Stimulated activated CD4-positive, alpha-beta T cell treated with anti-CD3 and anti-CD28 coated beads, Interleukin-1b, Interleukin-23, amount 100 ng/mL, for 48 hours (primary cell): ENCODE measurements around the gene SOX15.
A peak's percentile ranks its signal among the peaks of the same experiment; 100 is the strongest.
"Not testable (repeated sequence)": the region's sequence is repeated elsewhere in the genome, so short reads cannot be mapped to it uniquely, and the experiment has no call there.

Experiments
- DNase-seq: peaks from one replicate; pipeline ENCODE4 v3.0.0-alpha.2; 2020

Gene SOX15

GRCh38 chr17:7589891-7590691 is at the start of gene SOX15:
TSS of gene SOX15 (minus strand) at chr17:7590094. CDS start at chr17:7589676, 418 bp downstream.
- no peak for DNase-seq

DNA sequence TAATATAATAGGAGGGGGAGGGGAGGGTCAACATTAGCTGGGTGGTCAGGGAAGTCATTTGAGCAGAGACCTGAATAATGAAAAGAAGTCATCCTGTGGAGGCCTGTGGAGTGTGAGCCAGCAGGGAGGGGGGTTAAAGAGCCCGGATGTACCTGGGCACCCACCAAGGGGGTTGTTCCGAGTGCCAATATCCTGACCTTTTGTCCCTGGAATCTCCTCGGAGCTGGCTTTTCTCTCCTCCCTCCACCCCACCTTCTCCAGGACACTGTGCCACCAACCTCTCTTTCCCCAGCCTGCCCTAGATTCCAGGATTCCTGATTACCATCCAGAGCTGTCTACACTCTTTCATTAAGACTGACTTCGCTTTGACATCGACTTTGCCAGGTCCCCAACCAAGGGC is 46.3 kb upstream of the SOX15 start:
- no peak for DNase-seq

DNA sequence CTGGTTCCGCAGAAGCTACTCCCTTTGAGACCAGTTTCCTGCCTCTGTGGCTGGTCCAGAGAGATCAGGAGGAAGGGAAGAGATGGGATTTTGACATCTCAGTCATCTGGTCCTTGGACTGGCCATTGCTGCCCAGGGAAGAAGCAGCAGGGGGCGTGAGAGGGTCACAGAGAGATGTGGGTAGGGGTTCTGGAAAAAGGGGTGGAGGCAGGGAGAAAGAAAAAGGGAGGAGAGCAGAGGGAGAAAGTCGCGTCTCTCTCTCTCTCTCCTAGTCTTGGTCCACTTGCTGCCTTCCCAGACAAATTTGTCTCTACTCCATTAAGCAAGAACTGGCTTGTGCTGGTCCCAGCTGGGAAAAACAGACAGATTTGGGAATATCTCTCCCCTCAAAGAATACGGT is 44.5 kb upstream of the SOX15 start:
- DNase-seq = no peak

DNA sequence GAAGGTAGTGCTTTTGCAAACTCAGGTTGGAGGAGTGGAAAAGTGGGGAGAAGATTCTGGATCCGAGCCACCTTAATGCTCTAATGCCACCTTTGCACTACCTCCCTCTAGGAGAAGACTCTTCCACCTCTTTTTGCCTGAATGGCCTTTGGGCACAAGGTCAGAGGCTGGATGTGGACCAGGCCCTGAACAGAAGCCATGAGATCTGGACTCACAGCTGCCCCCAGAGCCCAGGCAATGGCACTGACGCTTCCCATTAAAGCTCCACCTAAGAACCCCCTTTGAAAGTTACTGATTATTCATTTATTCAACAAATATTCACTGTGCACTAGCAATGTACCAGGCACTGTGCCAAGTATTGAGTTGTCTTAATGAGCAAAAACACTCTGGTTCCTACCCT is 43.2 kb upstream of the SOX15 start:
- no peak for DNase-seq

DNA sequence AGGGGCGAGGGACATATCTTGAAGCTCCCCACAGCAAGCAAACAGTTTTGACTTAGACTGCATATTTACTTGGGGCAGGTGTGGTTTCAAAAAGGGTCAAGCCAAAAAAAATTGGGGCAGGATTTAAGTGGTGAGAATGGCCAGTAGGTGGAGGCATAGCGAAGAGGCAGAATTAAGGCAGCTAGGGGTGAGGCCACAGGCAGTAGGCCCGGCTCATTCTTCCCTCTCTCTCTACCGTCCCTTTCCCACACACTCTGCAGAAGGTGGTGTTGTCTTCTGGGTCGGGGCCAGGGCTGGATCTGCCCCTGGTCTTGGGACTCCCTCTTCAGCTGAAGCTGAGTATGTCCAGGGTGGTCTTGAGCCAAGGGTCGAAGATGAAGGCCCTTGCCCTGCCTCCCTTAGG is 42.6 kb upstream of the SOX15 start:
- peak; percentile 12 for DNase-seq

- DNase-seq = no peak
These were observed 41.8 kb upstream of the SOX15 start for GRCh38 chr17:7631398-7632380.

- no peak for DNase-seq
These were observed 40.2 kb upstream of the SOX15 start, which contains the start of gene SHBG for GRCh38 chr17:7629939-7630571. TSS of gene SHBG (plus strand) at chr17:7630135. CDS start at chr17:7630173, 38 bp downstream.

- peak; percentile 84 for DNase-seq
These were observed 37.6 kb upstream of the SOX15 start, which contains the start of gene SAT2 for GRCh38 chr17:7627250-7628121. TSS of gene SAT2 (minus strand) at chr17:7627821. CDS start at chr17:7627635, 186 bp downstream.

DNA sequence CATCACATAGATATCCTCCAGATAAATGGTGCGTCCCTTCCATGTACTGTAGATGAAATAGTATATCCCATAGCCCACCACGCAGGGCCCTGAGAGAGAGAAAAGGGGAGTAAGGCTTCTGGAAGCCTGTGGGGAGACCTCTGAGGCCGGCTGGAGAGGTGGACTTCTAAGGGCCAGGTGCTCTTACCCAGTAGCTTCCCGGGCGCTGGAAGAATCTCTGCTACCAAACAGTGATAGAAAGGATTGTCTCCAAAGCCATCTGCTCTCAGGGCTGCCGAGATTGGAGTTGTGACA is 37.0 kb upstream of the SOX15 start:
- DNase-seq = no peak

DNA sequence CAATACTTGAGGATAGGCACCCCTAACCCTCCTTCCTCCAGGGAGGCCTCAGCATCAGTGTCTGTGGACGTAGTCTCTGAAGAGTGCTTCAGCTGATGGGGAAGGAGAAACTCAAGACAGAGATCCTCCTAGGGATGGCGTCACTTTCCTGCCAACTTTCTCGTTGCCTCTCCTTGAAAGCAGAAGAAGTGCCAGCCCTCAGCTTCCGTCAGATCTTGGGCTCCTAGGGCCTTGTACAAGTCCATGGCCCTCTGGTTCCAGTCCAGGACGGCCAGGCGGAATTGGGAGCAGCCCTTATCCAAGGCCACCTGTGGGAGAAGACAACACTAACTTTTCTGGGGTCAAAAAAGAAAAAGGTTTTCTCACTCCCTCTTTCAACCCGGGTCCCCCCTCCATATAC is 36.4 kb upstream of the SOX15 start:
- no peak for DNase-seq

DNA sequence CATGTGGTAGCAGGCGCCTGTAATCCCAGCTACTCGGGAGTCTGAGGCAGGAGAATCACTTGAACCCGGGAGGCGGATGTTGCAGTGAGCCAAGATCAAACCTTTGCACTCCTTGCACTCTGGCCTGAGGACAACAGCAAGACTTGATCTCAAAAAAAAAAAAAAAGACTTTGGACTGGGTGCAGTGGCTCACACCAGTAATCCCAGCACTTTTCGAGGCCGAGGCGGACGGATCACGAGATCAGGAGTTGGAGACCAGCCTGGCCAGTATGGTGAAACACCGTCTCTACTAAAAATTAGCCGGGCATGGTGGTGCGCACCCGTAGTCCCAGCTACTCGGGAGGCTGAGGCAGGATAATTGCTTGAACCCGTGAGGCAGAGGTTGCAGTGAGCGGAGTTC is 35.9 kb upstream of the SOX15 start:
- DNase-seq = not testable (repeated sequence)

GRCh38 chr17:7623661-7624060 is 33.8 kb upstream of the SOX15 start:
- no peak for DNase-seq

GRCh38 chr17:7620835-7621234 is 30.9 kb upstream of the SOX15 start:
- DNase-seq = no peak

DNA sequence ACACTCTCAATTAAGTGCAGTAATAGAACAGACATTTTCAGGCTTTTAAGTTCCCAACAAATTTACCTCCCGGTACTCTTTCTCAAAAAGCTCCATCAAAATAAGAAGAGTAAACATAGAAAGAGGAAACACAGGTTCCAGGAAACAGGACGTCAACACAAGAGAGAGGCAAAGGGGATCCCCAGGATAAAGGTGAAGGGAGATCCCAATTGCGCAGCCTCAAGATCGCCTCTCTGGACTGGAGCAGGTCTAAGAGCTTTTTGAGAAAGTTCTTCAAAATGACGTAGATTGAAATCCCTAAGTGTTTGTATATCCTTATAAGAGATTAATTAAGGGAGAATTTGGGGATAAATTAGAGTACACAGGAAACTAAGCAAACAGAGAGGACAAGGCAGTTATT is 28.7 kb upstream of the SOX15 start:
- no peak for DNase-seq

DNA sequence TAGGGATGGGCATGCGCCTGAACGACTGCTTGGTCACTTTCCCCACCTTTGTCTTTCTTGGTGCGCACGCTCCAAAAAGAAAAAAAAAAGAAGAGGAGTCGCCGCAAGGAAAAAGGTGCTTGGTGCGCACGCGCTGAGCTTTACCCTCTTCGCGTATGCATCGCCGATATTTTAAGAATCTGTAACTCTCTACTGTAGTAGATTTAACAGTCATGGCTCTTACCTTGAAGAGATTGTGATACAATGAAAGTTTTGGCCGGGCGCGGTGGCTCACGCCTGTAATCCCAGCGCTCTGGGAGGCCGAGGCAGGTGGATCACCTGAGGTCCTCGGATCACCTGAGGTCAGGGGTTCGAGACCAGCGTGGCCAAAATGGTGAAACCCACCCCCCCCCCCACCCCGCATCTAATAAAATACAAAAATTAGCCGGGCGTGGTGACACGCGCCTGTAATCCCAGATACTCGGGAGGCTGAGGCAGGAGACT is 25.4 kb upstream of the SOX15 start:
- no peak for DNase-seq

- DNase-seq = peak; percentile 100
These were observed 24.8 kb upstream of the SOX15 start, which contains the start of gene FXR2 for GRCh38 chr17:7614425-7615264. TSS of gene FXR2 (minus strand) at chr17:7614897. CDS start at chr17:7614532, 365 bp downstream.

DNA sequence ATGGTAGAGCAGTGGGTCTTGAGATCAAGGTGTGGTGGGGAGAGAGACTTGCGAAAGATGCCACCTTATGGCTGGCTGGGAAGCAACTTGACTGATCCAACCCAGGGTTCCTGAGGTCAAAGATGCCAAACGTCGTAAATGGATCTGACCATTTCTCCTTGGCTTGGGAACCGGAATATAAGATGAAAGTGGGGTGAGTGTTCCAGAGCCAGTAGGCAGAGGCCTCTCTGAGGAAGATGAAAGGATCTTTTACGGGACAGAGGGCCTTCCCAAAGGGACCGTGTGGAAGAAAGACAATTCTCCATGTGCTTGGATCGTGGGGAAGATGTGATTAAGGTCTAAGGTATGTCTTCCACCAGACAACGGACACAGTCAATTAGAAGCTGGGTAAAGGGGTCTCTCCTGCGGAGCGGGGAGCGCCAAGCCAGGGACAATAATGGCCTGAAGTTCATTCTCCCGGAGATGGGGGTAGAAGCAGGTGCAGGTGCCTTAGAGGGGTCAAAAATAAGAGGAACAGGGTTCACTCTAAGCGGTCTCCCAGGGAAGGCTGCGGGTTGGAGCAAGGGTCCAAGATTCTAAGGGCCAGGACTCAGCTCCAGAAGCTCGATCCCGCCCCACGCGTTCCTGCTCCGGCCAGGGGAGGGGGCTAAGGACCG is 24.0 kb upstream of the SOX15 start:
- no peak for DNase-seq

- no peak for DNase-seq
These were observed 22.4 kb upstream of the SOX15 start for GRCh38 chr17:7612294-7612640.

GRCh38 chr17:7611635-7612293 is 21.9 kb upstream of the SOX15 start:
- DNase-seq = no peak

DNA sequence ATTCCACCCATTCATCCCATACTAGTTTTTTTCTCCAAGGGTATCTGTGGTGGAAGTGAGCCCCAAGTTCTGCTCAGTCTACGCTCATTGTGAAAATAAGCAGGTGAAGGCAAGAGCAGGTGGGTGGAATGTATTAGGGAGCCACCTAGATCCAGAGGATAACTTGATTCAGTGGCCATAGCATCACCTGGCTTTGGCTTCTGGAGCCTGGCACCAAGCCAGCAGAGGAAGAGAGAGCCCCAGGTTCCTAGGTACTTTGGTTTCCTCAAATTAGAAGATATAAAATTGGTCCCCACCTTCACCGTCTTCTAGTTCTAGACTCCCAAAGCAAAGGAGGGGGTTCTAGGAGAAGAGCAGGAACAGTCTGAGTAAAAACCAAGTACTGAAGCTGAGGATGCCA is 20.7 kb upstream of the SOX15 start:
- DNase-seq = no peak
